AG09319 (cell line): ENCODE measurements around the gene SLC26A11.

ENCODE experiments used
- DNase-seq: peaks from one replicate; pipeline ENCODE4 v3.0.0-alpha.2; 2010; ENCODE audit warnings: low read depth; ENCODE audit errors: extremely low read depth
- CTCF ChIP-seq: IDR thresholded peaks from 2 replicates; pipeline ENCODE4 v1.5.1; 2011; ENCODE audit warnings: low read depth, mild to moderate bottlenecking, inconsistent platforms, low read length, moderate library complexity

Gene SLC26A11

DNA sequence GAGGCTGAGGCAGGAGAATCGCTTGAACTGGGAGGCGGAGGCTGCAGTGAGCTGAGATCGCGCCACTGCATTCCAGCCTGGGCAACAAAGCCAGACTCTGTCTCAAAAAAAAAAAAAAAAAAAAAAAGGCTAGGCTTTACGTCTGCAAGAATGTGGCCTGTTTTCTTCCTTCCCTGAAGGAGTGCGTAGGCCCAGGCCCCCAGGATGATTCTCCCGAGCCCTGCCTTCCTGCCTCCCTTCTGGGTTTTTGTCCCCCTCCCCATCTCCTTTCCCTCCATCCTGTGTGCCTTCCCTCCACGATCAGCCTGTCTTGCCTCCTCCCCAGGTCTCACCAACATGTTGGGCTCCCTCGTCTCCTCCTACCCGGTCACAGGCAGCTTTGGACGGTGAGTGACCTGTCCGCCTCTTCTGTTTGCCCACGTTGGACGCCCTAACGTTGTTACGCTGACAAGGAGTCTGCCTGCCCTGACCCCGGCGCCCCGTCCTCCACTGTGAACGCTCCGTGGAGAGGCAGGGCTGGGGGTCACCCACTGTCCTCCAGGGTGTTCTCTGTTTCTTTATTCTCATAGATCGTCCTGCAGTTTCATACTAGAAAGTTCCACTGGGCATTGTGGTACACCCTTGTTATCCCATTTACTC is 24.8 kb downstream of the SLC26A11 start:
- DNase-seq = no peak
- TF ChIP-seq CTCF = no peak

DNA sequence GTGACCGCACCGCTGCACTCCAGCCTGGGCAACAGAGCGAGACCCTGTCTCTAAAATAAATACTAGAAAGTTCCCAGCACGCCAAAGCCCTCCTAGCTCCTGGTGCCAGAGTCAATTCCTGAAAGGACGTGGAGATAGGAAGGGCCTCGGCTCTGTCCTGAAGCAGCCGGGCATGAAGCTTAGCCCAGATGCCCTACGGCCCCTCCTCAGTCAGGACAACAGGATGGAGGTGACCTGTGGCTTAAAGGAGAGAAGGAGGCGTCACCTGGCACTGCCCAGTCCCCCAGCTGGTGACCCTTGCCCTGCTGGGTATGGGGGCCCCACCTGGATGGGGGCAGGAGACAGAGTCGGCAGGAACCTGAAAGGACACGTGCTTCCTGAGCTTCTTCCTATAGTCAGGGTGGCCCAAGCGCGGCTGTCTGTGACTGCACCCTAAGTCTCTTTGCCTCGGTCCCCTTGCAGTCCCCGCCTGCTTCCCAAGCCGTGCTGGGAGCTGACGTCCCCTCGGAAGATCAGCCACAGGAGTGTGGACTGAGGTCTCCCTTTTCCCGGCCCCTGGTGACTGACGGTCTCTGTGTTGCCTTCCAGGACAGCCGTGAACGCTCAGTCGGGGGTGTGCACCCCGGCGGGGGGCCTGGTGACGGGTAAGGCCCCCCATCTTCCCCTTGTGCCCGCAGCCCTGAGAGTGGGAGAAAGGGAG is 25.5 kb downstream of the SLC26A11 start:
- TF ChIP-seq CTCF = no peak
- DNase-seq = no peak

GRCh38 chr17:80246266-80246681 is 26.0 kb downstream of the SLC26A11 start:
- DNase-seq = no peak
- no peak for TF ChIP-seq CTCF

- no peak for DNase-seq
- no peak for TF ChIP-seq CTCF
Measured at GRCh38 chr17:80246726-80247125, 26.5 kb downstream of the SLC26A11 start.

- no peak for TF ChIP-seq CTCF
- DNase-seq = no peak
Measured at GRCh38 chr17:80247561-80247960, 27.3 kb downstream of the SLC26A11 start.

DNA sequence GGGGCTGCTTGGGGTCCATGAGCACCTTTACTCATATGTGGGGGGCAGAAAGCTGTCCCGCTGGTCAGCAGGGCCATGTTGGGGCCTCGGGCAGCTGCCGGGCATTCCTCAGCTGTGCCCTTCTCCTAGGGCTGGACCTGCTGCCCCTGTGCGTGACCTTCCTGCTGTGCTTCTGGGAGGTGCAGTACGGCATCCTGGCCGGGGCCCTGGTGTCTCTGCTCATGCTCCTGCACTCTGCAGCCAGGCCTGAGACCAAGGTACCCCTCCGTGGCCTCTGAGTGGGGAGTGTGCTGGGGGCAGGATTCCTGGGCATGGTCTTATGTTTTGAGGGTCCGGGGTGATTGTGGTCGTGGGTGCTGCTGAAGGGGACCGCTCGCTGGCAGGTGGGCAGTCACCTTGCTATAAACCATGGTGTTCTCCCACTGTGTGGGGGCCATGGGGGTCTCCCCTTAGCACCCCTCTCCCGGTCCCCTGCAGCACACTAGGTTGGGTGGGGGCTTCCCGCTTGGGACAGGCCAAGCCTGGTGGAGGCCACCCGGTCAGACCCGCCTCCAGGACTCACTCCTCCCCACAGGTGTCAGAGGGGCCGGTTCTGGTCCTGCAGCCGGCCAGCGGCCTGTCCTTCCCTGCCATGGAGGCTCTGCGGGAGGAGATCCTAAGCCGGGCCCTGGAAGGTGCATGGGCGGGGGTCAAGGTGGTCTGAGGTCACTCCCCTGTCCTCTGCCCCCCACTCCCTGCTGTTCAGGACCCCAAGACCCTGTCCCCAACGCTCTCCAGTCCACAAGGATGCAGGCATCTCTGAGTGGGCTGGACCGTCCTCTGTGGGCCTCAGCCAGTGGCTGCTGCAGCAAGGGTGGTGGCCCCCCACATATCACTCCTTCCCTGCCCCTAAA is 28.0 kb downstream of the SLC26A11 start:
- DNase-seq = no peak
- no peak for TF ChIP-seq CTCF
